K562 (cell line): ENCODE measurements around the gene SPATS2L. TPM values are rescaled to one million over a fixed set of nuclear protein-coding genes. Genes with fewer than 3 reads are reported as not detected.

Source experiments
- ATAC-seq: fragments of 200-7000 bp; cut with Tn5 transposase; 3 replicates; pipeline ENCODE4 v1.9.1; 2020; ENCODE audit warnings: moderate library complexity
- BruUV-seq: library from RNA; stranded (reverse); fragments of 400-500 nt; replicated peaks from 2 replicates; lab custom pipeline; 2021; lab: Mats Ljungman, UMichigan
- CTCF ChIA-PET: fragments of 300-600 bp; formaldehyde crosslinking; extraction: SDS; loops from one replicate; lab custom pipeline; 2021; ENCODE audit warnings: low intra/inter-chr PET ratio; lab: Yijun Ruan, JAX
- POLR2A ChIA-PET: fragments of 300-600, 350-650 bp; sonication (Branson Sonifier 250); formaldehyde crosslinking; extraction: SDS; loops from one replicate; lab custom pipeline; 2021; ENCODE audit warnings: antibody characterized with exemption, inconsistent platforms; lab: Yijun Ruan, JAX
- DNase-seq, 4 experiments: peaks; one replicate each; pipeline versions ENCODE4 v3.0.0 to v3.0.0-alpha.2; 2011 to 2018; ENCODE audit warnings: low spot score in 3 of 4, mixed read lengths in 3 of 4; ENCODE audit errors: extremely low read depth in 1 of 4
- FAIRE-seq: peaks from 2 replicates; lab custom pipeline; 2011; peaks lifted over from hg19 to GRCh38; lab: Jason Lieb, UNC
- H2AFZ ChIP-seq: 2 replicates; pipeline ENCODE4 v1.6.0; 2011; ENCODE audit warnings: low read depth, low read length, control low read depth, inconsistent platforms
- H3K27ac ChIP-seq: fragments of 200-600 bp; 3 replicates; pipeline ENCODE4 v1.8.0; 2011; ENCODE audit warnings: low read depth, mild to moderate bottlenecking, control low read depth, inconsistent platforms, low read length, moderate library complexity, mixed read lengths; ENCODE audit errors: extremely low read depth
- H3K27me3 ChIP-seq, 2 experiments: fragments of 300-600 bp in 1 of 2; 2 replicates in 1 of 2; 3 replicates in 1 of 2; pipeline versions ENCODE4 v1.6.0 to v1.8.0; 2011; ENCODE audit warnings: inconsistent platforms in 2 of 2, low read length in 2 of 2, mild to moderate bottlenecking in 1 of 2, mixed read lengths in 1 of 2, moderate library complexity in 1 of 2; ENCODE audit not compliant: control insufficient read depth in 2 of 2, insufficient read depth in 2 of 2
- H3K36me3 ChIP-seq: fragments of 300-600 bp; 3 replicates; pipeline ENCODE4 v1.8.0; 2011; ENCODE audit warnings: mild to moderate bottlenecking, low read length, inconsistent platforms; ENCODE audit not compliant: control insufficient read depth, insufficient read depth
- H3K4me1 ChIP-seq, 2 experiments: fragments of 200-600 bp in 1 of 2; replicated peaks in 1 of 2; 2 replicates in 1 of 2; 3 replicates in 1 of 2; pipeline versions ENCODE4 v1.5.1 to v1.8.0; 2011; ENCODE audit warnings: inconsistent platforms in 2 of 2, low read length in 2 of 2, mild to moderate bottlenecking in 1 of 2, mixed read lengths in 1 of 2, moderate library complexity in 1 of 2; ENCODE audit not compliant: control insufficient read depth in 2 of 2, insufficient read depth in 2 of 2
- H3K4me2 ChIP-seq: 2 replicates; pipeline ENCODE4 v1.6.1; 2011; ENCODE audit warnings: low read length, control low read depth, inconsistent platforms, mixed read lengths; ENCODE audit not compliant: insufficient read depth
- H3K4me3 ChIP-seq: fragments of 200-600 bp; sonication (generic), shearing (Covaris generic); 2 replicates; pipeline ENCODE4 v1.5.1; 2016; ENCODE audit warnings: control low read depth, inconsistent platforms
- H3K79me2 ChIP-seq: fragments of 200-600 bp; 3 replicates; pipeline ENCODE4 v1.8.0; 2011; ENCODE audit warnings: low read length, inconsistent platforms; ENCODE audit not compliant: control insufficient read depth, insufficient read depth
- H3K9ac ChIP-seq, 2 experiments: 2 replicates each; pipeline versions ENCODE4 v1.6.0 to v1.6.1; 2011; ENCODE audit warnings: low read depth in 2 of 2, low read length in 2 of 2, control low read depth in 1 of 2, inconsistent platforms in 1 of 2, mild to moderate bottlenecking in 1 of 2, mixed read lengths in 1 of 2; ENCODE audit not compliant: insufficient read depth in 1 of 2
- H3K9me1 ChIP-seq: one replicate; pipeline ENCODE4 v1.6.0; 2011; ENCODE audit warnings: inconsistent platforms, mild to moderate bottlenecking, low read length, moderate library complexity; ENCODE audit not compliant: control insufficient read depth, insufficient read depth
- H3K9me3 ChIP-seq: replicated peaks from 2 replicates; pipeline ENCODE4 v1.5.1; 2011; ENCODE audit warnings: low read depth, low read length, inconsistent platforms; ENCODE audit not compliant: control insufficient read depth, insufficient read depth
- H4K20me1 ChIP-seq: replicated peaks from 2 replicates; pipeline ENCODE4 v1.6.1; 2011; ENCODE audit warnings: low read length, inconsistent platforms, mixed read lengths; ENCODE audit not compliant: control insufficient read depth, insufficient read depth
- BRD4 ChIP-seq: fragments of 200-600 bp; sonication (generic); IDR thresholded peaks from 2 replicates; pipeline ENCODE4 v1.6.1; 2017; ENCODE audit warnings: inconsistent platforms
- CBX1 ChIP-seq: sonication (generic); IDR thresholded peaks from 2 replicates; pipeline ENCODE4 v1.6.1; 2016; ENCODE audit warnings: antibody characterized with exemption, low read depth, mild to moderate bottlenecking
- CC2D1A ChIP-seq: fragments of 450-650 bp; IDR thresholded peaks from 2 replicates; pipeline ENCODE4 v1.6.1; 2017; ENCODE audit warnings: mild to moderate bottlenecking
- ILF3 ChIP-seq: fragments of 450-650 bp; IDR thresholded peaks from 2 replicates; pipeline ENCODE4 v1.6.1; 2018; ENCODE audit warnings: antibody characterized with exemption, mild to moderate bottlenecking, moderate library complexity, borderline replicate concordance
- MCM5 ChIP-seq: fragments of 450-650 bp; IDR thresholded peaks from 2 replicates; pipeline ENCODE4 v1.6.1; 2016; ENCODE audit warnings: low read depth
- MTA2 ChIP-seq: fragments of 450-650 bp; IDR thresholded peaks from 2 replicates; pipeline ENCODE4 v1.6.1; 2016; ENCODE audit warnings: low read depth
- PRMT5 ChIP-seq: sonication (generic); formaldehyde crosslinking; IDR thresholded peaks from 2 replicates; pipeline ENCODE4 v1.5.0; 2020; ENCODE audit warnings: missing genetic modification reagents
- RBM25 ChIP-seq: fragments of 200-400 bp; formaldehyde crosslinking; IDR thresholded peaks from 2 replicates; pipeline ENCODE4 v1.6.1; 2018; ENCODE audit warnings: low read length, low read depth, moderate library complexity; ENCODE audit not compliant: severe bottlenecking
- RBM34 ChIP-seq: fragments of 200-400 bp; formaldehyde crosslinking; IDR thresholded peaks from 2 replicates; pipeline ENCODE4 v1.6.1; 2018; ENCODE audit warnings: low read length, borderline replicate concordance; ENCODE audit not compliant: insufficient read depth
- RFX7 ChIP-seq: fragments of 250-450 bp; sonication (Bioruptor Pico); IDR thresholded peaks from 2 replicates; pipeline ENCODE4 v1.5.1; 2021; ENCODE audit warnings: mild to moderate bottlenecking
- SIN3A ChIP-seq, 2 experiments: fragments of 150-350 bp in 1 of 2; IDR thresholded peaks; 2 replicates each; pipeline ENCODE4 v1.6.1; 2011 to 2016; ENCODE audit warnings: borderline replicate concordance in 2 of 2, low read depth in 2 of 2, low read length in 2 of 2, mild to moderate bottlenecking in 2 of 2, moderate library complexity in 2 of 2; ENCODE audit not compliant: control insufficient read depth in 1 of 2
- SRSF3 ChIP-seq: fragments of 200-400 bp; formaldehyde crosslinking; IDR thresholded peaks from 2 replicates; pipeline ENCODE4 v1.6.1; 2016; ENCODE audit warnings: mild to moderate bottlenecking, low read length, moderate library complexity; ENCODE audit not compliant: insufficient read depth
- ZBTB17 ChIP-seq: fragments of 450-650 bp; formaldehyde crosslinking; IDR thresholded peaks from 2 replicates; pipeline ENCODE4 v1.4.0; 2020; ENCODE audit warnings: mild to moderate bottlenecking
- ZNF121 ChIP-seq: sonication (generic); formaldehyde crosslinking; conservative IDR thresholded peaks from 2 replicates; pipeline ENCODE4 v1.8.0; 2022; ENCODE audit warnings: missing genetic modification reagents
- ZSCAN32 ChIP-seq: fragments of 450-650 bp; formaldehyde crosslinking; IDR thresholded peaks from 2 replicates; pipeline ENCODE4 v1.4.0; 2020; ENCODE audit warnings: mild to moderate bottlenecking, moderate library complexity
- WGBS: fragments of 100-300 bp; shearing (Covaris generic); methylation state at CpG from one replicate; pipeline ENCODE4 v1.1.6; 2016; ENCODE audit warnings: low coverage, mixed read lengths; ENCODE audit not compliant: insufficient coverage; ENCODE audit errors: missing lambda C conversion rate; 5-methylcytosine and 5-hydroxymethylcytosine counted together
- in situ Hi-C: fragments of 300-500 bp; cut with MboI; formaldehyde crosslinking; loops from 4 replicates; pipeline ENCODE4 v1.15.0; 2018; ENCODE audit warnings: inconsistent platforms, mixed read lengths
- intact Hi-C: fragments of 100-400 bp; cut with micrococcal nuclease; formaldehyde crosslinking; loops from 2 replicates; pipeline ENCODE4 v1.14.2; 2022
- polyA plus RNA-seq, 8 experiments: library from polyadenylated mRNA; depleted of rRNA in 4 of 8; stranded (reverse) in 5 of 8; unstranded in 3 of 8; fragments of >200 nt; fragmentation: Nextera tagmentation in 2 of 8; fragmentation: Illumina TruSeq in 1 of 8; extraction: Ambion mirVana in 2 of 8; extraction: Trizol in 1 of 8; gene quantifications; 2 replicates each; pipeline versions ENCODE4 v1.2.1 to v1.2.3, GENCODE V29; 2011 to 2014; ENCODE audit warnings: inconsistent platforms in 1 of 8, missing spikeins in 1 of 8
- total RNA-seq, 7 experiments: library from RNA; depleted of rRNA in 6 of 7; stranded (reverse); fragments of >200 nt in 6 of 7; fragmentation: Illumina TruSeq in 2 of 7; extraction: Trizol in 2 of 7; gene quantifications; 2 replicates each; pipeline versions ENCODE4 v1.2.1 to v1.2.3, GENCODE V29; 2011 to 2021; ENCODE audit warnings: low replicate concordance in 1 of 7
- TF ChIP-seq, protein P1 (sequence below): sonication (generic); formaldehyde crosslinking; IDR thresholded peaks from 2 replicates; pipeline ENCODE4 v1.8.1; 2023; ENCODE audit warnings: missing genetic modification reagents, mild to moderate bottlenecking, borderline replicate concordance
- TF ChIP-seq, protein P2 (sequence below): IDR thresholded peaks from 3 replicates; pipeline ENCODE4 v1.6.1; 2011; ENCODE audit warnings: borderline replicate concordance, mild to moderate bottlenecking, moderate library complexity; ENCODE audit not compliant: insufficient read length; ENCODE audit errors: extremely low read depth

Gene SPATS2L
- total and polyA plus RNA-seq, 9 of the 15 experiments (the other 6 are each of a cell fraction or from before 2014, with no cell fraction given) = 11.3 to 41.5 (median 24.9) TPM

DNA sequence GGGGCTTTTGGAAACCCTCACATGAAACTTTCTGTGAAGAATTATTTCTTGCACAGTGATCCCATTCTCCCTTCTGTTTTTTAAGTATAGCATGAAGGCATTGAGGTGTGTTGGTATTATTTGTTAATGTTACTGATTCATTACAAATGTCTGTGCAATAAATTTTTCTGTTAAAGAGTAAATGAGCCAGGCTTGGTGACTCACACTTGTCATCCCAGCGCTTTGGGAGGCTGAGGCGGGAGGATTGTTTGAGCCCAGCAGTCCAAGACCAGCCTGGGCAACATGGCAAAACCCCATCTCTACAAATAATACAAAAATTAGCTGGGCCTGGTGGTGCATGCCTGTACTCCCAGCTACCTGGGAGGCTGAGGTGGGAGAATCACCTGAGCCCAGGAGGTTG, 115.6 kb downstream of the SPATS2L start:
- WGBS = 94% methylated on average over 2 of the region's 2 CpGs
- Histone ChIP-seq H3K9me3 (no peaks in the 10 kb centered on the region), H4K20me1 (no peaks in the 10 kb centered on the region), H3K4me2 (no peak overlapping the region), H3K36me3 (no peaks in the 10 kb centered on the region; the same call in 1 of the 3 replicates), H3K4me1 (peaks cover 0 to 4% of the 10 kb centered on the region in 2 experiments; a peak in 2 of 5 replicates), H3K79me2 (no peaks in the 10 kb centered on the region), H3K9ac (no peak overlapping the region), H3K27ac (no peak overlapping the region), H3K27me3 (no peaks in the 10 kb centered on the region), H3K4me3 (no peak overlapping the region), H2AFZ (no peak overlapping the region), H3K9me1 (no peaks in the 10 kb centered on the region)
- DNase-seq (no peak), ATAC-seq (no peak), FAIRE-seq (no peak)
- BruUV-seq = no TSS peak
- in situ Hi-C loops (no loop called here), intact Hi-C loops (no loop called here)
- ChIA-PET POLR2A (interaction anchor here (0.6 kb wide), 1 partner anchor 68 kb away, joined by 4 read pairs; no protein-coding TSS in a partner anchor), CTCF (no interaction called here)
- TF ChIP-seq MCM5 (no peak), ILF3 (no peak), SRSF3 (no peak), SIN3A (IDR thresholded peaks at IDR 0.05; ENCODE audit: borderline replicate concordance in 2 of 2, control insufficient read depth in 1 of 2, low read depth in 2 of 2, low read length in 2 of 2) (no peak), ZBTB17 (CRISPR knock-in tag) (no peak), RBM34 (no peak), CC2D1A (no peak), CBX1 (no peak), BRD4 (no peak), RFX7 (no peak), RBM25 (no peak), ZSCAN32 (CRISPR knock-in tag) (no peak), ZNF121 (CRISPR knock-in tag) (no peak), PRMT5 (CRISPR knock-in tag) (no peak), MTA2 (no peak)
- TF ChIP-seq, protein P1, sequence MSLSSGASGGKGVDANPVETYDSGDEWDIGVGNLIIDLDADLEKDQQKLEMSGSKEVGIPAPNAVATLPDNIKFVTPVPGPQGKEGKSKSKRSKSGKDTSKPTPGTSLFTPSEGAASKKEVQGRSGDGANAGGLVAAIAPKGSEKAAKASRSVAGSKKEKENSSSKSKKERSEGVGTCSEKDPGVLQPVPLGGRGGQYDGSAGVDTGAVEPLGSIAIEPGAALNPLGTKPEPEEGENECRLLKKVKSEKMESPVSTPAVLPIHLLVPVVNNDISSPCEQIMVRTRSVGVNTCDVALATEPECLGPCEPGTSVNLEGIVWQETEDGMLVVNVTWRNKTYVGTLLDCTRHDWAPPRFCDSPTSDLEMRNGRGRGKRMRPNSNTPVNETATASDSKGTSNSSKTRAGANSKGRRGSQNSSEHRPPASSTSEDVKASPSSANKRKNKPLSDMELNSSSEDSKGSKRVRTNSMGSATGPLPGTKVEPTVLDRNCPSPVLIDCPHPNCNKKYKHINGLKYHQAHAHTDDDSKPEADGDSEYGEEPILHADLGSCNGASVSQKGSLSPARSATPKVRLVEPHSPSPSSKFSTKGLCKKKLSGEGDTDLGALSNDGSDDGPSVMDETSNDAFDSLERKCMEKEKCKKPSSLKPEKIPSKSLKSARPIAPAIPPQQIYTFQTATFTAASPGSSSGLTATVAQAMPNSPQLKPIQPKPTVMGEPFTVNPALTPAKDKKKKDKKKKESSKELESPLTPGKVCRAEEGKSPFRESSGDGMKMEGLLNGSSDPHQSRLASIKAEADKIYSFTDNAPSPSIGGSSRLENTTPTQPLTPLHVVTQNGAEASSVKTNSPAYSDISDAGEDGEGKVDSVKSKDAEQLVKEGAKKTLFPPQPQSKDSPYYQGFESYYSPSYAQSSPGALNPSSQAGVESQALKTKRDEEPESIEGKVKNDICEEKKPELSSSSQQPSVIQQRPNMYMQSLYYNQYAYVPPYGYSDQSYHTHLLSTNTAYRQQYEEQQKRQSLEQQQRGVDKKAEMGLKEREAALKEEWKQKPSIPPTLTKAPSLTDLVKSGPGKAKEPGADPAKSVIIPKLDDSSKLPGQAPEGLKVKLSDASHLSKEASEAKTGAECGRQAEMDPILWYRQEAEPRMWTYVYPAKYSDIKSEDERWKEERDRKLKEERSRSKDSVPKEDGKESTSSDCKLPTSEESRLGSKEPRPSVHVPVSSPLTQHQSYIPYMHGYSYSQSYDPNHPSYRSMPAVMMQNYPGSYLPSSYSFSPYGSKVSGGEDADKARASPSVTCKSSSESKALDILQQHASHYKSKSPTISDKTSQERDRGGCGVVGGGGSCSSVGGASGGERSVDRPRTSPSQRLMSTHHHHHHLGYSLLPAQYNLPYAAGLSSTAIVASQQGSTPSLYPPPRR (CRISPR knock-in tag) = no peak
- TF ChIP-seq, protein P2, sequence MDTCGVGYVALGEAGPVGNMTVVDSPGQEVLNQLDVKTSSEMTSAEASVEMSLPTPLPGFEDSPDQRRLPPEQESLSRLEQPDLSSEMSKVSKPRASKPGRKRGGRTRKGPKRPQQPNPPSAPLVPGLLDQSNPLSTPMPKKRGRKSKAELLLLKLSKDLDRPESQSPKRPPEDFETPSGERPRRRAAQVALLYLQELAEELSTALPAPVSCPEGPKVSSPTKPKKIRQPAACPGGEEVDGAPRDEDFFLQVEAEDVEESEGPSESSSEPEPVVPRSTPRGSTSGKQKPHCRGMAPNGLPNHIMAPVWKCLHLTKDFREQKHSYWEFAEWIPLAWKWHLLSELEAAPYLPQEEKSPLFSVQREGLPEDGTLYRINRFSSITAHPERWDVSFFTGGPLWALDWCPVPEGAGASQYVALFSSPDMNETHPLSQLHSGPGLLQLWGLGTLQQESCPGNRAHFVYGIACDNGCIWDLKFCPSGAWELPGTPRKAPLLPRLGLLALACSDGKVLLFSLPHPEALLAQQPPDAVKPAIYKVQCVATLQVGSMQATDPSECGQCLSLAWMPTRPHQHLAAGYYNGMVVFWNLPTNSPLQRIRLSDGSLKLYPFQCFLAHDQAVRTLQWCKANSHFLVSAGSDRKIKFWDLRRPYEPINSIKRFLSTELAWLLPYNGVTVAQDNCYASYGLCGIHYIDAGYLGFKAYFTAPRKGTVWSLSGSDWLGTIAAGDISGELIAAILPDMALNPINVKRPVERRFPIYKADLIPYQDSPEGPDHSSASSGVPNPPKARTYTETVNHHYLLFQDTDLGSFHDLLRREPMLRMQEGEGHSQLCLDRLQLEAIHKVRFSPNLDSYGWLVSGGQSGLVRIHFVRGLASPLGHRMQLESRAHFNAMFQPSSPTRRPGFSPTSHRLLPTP = no peak
